Smooth muscle cell (in vitro differentiated cells): ENCODE data around the gene ZEB2. TPM values are rescaled to one million over a fixed set of nuclear protein-coding genes. Genes with fewer than 3 reads are reported as not detected.

Experiments used
- DNase-seq: peaks from one replicate; lab custom pipeline; 2025; ENCODE audit not compliant: unreplicated experiment; lab: John Stamatoyannopoulos, UW
- H2AFZ ChIP-seq: fragments of 200-600 bp; sonication (generic); 2 replicates; pipeline ENCODE4 v1.6.0; 2016; ENCODE audit warnings: antibody characterized with exemption, low read depth, mild to moderate bottlenecking
- H3F3A ChIP-seq: fragments of 200-600 bp; sonication (generic); 2 replicates; pipeline ENCODE4 v1.6.0; 2017; ENCODE audit warnings: antibody characterized with exemption, low read depth
- H3K27ac ChIP-seq: fragments of 200-600 bp; sonication (generic); 2 replicates; pipeline ENCODE4 v1.5.1; 2016; ENCODE audit warnings: low read depth, mild to moderate bottlenecking
- H3K27me3 ChIP-seq: fragments of 200-600 bp; sonication (generic); 2 replicates; pipeline ENCODE4 v1.6.1; 2016; ENCODE audit warnings: low read depth, mild to moderate bottlenecking
- H3K36me3 ChIP-seq: fragments of 200-600 bp; sonication (generic); 2 replicates; pipeline ENCODE4 v1.5.1; 2016; ENCODE audit warnings: low read depth
- H3K4me1 ChIP-seq: fragments of 200-600 bp; sonication (generic); 2 replicates; pipeline ENCODE4 v1.5.1; 2016; ENCODE audit warnings: low read depth
- H3K4me2 ChIP-seq: fragments of 200-600 bp; sonication (generic); 2 replicates; pipeline ENCODE4 v1.6.0; 2016; ENCODE audit warnings: mild to moderate bottlenecking
- H3K4me3 ChIP-seq: fragments of 200-600 bp; sonication (generic); 2 replicates; pipeline ENCODE4 v1.5.1; 2016; ENCODE audit warnings: mild to moderate bottlenecking
- H3K79me2 ChIP-seq: fragments of 200-600 bp; sonication (generic); 2 replicates; pipeline ENCODE4 v1.6.0; 2016; ENCODE audit warnings: low read depth, mild to moderate bottlenecking
- H3K9ac ChIP-seq: fragments of 200-600 bp; sonication (generic); 2 replicates; pipeline ENCODE4 v1.6.0; 2016; ENCODE audit warnings: low read depth
- H3K9me3 ChIP-seq: fragments of 200-600 bp; sonication (generic); replicated peaks from 2 replicates; pipeline ENCODE4 v1.5.1; 2016; ENCODE audit warnings: low read depth
- H4K20me1 ChIP-seq: fragments of 200-600 bp; sonication (generic); 2 replicates; pipeline ENCODE4 v1.6.0; 2016; ENCODE audit warnings: low read depth
- CTCF ChIP-seq: fragments of 200-600 bp; sonication (generic); IDR thresholded peaks from 2 replicates; pipeline ENCODE4 v1.5.1; 2017; ENCODE audit warnings: borderline replicate concordance, mild to moderate bottlenecking, antibody characterized with exemption; ENCODE audit not compliant: insufficient read depth, poor library complexity, severe bottlenecking
- WGBS: methylation state at CpG from one replicate; pipeline ENCODE4 v1.1.7; 2016; ENCODE audit warnings: low lambda C conversion rate; 5-methylcytosine and 5-hydroxymethylcytosine counted together
- polyA plus RNA-seq: library from polyadenylated mRNA; unstranded; fragments of >200 nt; fragmentation: Nextera tagmentation; extraction: Ambion mirVana; gene quantifications from 2 replicates; pipeline ENCODE4 v1.2.1, GENCODE V29; 2016
- total RNA-seq: library from RNA; depleted of rRNA; stranded (reverse); fragments of >200 nt; gene quantifications from 2 replicates; pipeline ENCODE4 v1.2.3, GENCODE V29; 2014

ZEB2 gene
- total RNA-seq: 148 and 158 TPM in 2 replicates
- 50.8 and 67.5 TPM in 2 replicates for polyA plus RNA-seq

GRCh38 chr2:144519934-144520731 is at the start of gene ZEB2:
Gene ZEB2 (minus strand): TSS chr2:144520119. CDS start chr2:144517350, 2,769 bp downstream.
- Histone ChIP-seq H3K36me3 (no peaks in the 10 kb centered on the region), H3K4me2 (peak within 1 kb of the TSS; percentile 91), H4K20me1 (peaks cover 4% of the 10 kb centered on the region), H3K4me1 (peaks cover 35% of the 10 kb centered on the region), H3K27ac (peak within 1 kb of the TSS; percentile 98), H3K79me2 (peaks cover 67% of the 10 kb centered on the region), H3K27me3 (no peaks in the 10 kb centered on the region), H2AFZ (peak within 1 kb of the TSS; percentile 42), H3F3A (peaks cover 21% of the 10 kb centered on the region), H3K9ac (peak within 1 kb of the TSS; percentile 98), H3K4me3 (peak within 1 kb of the TSS; percentile 82), H3K9me3 (no peaks in the 10 kb centered on the region)
- DNase-seq: no peak
- WGBS: 2% methylated on average over 26 of the region's 29 CpGs
- peak; percentile 52 for TF ChIP-seq CTCF

- Histone ChIP-seq H2AFZ (peak overlapping the region; percentile 25), H3K4me2 (no peak overlapping the region), H3K27ac (no peak overlapping the region), H3K9me3 (no peaks in the 10 kb centered on the region), H3K9ac (no peak overlapping the region), H3K79me2 (no peaks in the 10 kb centered on the region), H3K4me3 (no peak overlapping the region), H4K20me1 (no peaks in the 10 kb centered on the region), H3K4me1 (peaks cover 15% of the 10 kb centered on the region), H3K36me3 (no peaks in the 10 kb centered on the region), H3K27me3 (no peaks in the 10 kb centered on the region), H3F3A (no peaks in the 10 kb centered on the region)
- no peak for DNase-seq
- 40% methylated on average over 4 of the region's 4 CpGs for WGBS
- no peak for TF ChIP-seq CTCF
Observed at GRCh38 chr2:144567745-144568144, 47.8 kb upstream of the ZEB2 start.

GRCh38 chr2:144566448-144566847 is 46.5 kb upstream of the ZEB2 start:
- Histone ChIP-seq H3K36me3 (no peaks in the 10 kb centered on the region), H3K4me2 (no peak overlapping the region), H3K27me3 (no peaks in the 10 kb centered on the region), H3K4me1 (peaks cover 15% of the 10 kb centered on the region), H3K4me3 (no peak overlapping the region), H3F3A (no peaks in the 10 kb centered on the region), H3K9ac (no peak overlapping the region), H4K20me1 (no peaks in the 10 kb centered on the region), H2AFZ (no peak overlapping the region), H3K27ac (no peak overlapping the region), H3K9me3 (no peaks in the 10 kb centered on the region), H3K79me2 (no peaks in the 10 kb centered on the region)
- DNase-seq: no peak
- no peak for TF ChIP-seq CTCF
- 59% methylated on average over 2 of the region's 2 CpGs for WGBS
